Subcutaneous adipose tissue (tissue), 4 donors: ENCODE measurements around the gene DHRSX. TPM values are rescaled to one million over a fixed set of nuclear protein-coding genes. Genes with fewer than 3 reads are reported as not detected.

ENCODE experiments used
- total RNA-seq, 4 donors: library from RNA; depleted of rRNA; stranded (reverse); fragments of >200 nt; gene quantifications; one replicate each; pipeline ENCODE4 v1.1.0, GENCODE V29; 2016
- TF ChIP-seq, protein P1 (sequence below): fragments of 450-650 bp; IDR thresholded peaks from one replicate; pipeline ENCODE4 v1.5.1; 2016; ENCODE audit warnings: low read depth, mild to moderate bottlenecking, control low read depth, antibody characterized with exemption, moderate library complexity

The DHRSX gene
- total RNA-seq, 4 donors from 2014 or later = 17.0 to 34.2 (median 24.5) TPM

- TF ChIP-seq, protein P1, sequence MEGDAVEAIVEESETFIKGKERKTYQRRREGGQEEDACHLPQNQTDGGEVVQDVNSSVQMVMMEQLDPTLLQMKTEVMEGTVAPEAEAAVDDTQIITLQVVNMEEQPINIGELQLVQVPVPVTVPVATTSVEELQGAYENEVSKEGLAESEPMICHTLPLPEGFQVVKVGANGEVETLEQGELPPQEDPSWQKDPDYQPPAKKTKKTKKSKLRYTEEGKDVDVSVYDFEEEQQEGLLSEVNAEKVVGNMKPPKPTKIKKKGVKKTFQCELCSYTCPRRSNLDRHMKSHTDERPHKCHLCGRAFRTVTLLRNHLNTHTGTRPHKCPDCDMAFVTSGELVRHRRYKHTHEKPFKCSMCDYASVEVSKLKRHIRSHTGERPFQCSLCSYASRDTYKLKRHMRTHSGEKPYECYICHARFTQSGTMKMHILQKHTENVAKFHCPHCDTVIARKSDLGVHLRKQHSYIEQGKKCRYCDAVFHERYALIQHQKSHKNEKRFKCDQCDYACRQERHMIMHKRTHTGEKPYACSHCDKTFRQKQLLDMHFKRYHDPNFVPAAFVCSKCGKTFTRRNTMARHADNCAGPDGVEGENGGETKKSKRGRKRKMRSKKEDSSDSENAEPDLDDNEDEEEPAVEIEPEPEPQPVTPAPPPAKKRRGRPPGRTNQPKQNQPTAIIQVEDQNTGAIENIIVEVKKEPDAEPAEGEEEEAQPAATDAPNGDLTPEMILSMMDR = no peak
These were observed 176.6 kb downstream of the DHRSX start for GRCh38 chrX:2324151-2324550.

DNA sequence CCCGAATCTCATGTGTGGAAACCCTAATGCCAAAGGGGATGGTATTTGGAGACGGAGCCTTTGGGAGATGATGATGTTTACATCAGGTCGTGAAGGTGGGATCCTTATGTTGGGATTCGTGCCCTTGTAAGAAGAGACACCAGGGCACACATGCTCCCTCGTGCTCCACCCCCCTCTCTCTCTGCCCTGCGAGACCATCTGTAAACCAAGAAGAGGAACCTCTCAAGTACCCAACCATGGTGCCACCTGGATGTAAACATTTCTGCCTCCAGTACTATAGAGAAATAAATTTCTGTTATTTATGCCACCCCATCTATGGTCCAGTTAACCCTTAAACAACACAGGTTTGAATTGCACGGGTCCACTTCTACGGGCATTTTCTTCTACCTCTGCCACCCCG, 179.4 kb downstream of the DHRSX start:
- TF ChIP-seq, protein P1 = no peak

DNA sequence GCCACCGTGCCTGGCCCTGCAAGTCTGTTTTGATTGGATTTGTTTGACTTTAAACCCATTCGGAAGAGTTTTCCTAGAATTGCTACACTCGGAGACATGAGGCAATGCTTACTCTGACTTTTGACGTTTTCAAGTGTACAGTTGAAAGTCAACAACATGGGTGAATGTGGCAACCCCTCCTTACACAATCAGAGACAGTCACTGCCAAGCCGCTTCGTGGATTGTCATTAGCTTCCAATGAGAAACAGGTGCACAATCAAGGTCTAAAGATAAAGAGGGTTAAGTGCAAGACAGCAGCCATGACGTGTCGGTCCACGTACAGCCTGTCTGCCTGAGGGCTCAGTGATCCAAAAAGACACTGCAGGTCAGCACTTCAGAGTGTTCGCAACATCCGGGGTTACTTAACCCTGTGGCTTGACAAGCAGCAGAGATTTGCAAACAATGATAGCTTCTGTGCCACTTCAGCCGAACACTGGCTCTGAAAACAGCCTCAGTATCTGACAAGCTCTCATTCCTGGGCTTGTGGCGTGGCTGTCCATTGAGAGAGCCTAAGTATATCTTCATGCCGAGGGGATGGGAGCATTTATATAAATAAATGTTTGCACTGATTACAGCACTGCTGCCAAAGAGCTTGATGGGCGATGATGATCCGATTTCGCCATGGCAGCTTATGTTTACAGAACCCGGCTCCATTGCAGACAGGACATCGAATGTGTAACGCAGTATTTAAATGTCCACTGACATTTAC, 180.0 kb downstream of the DHRSX start:
- TF ChIP-seq, protein P1 = no peak

GRCh38 chrX:2320089-2320488, 180.7 kb downstream of the DHRSX start:
- TF ChIP-seq, protein P1 = no peak

DNA sequence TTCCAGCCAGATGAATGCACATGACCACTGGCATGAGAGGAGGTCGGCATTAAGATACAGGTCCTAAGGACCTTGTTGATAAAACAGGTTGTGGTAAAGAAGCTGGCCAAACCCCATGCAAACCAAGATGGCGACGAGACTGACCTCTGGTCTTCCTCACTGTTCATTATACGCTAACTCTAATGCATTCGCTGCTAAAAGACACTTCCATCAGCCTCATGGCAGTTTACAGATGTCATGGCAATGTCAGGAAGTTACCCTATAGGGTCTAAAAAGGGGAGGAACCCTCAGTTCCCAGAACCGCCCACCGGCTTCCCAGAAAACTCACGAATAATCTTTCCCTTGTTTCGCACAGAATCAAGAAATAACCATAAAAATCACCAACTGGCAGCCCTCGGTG, 182.4 kb downstream of the DHRSX start:
- TF ChIP-seq, protein P1 = no peak

DNA sequence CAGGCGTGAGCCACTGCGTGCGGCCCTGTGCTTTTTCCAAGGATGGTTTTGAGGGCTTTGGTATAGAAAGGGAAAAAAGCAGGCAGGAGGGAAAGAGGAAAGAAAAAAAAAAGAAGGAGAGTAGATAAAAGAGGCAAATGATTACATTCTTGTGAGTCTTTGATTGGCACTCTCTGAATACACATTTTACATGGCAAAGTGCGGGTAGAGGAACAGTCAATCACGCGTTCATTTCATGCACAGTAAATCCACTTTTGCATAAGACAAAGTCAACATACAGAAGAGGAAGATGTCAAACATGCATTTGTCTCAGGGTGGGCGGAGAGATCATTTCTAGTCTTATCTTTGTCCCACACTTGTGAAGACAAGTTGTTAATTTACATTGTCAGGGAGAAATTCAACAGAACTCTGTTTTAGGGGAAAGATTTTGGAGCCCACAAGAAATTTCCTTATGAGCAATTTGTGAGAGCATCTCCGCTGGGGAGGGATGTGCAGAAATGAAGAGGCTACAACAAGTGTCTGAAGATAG, 183.2 kb downstream of the DHRSX start:
- TF ChIP-seq, protein P1 = no peak

GRCh38 chrX:2316534-2316933, 184.2 kb downstream of the DHRSX start:
- TF ChIP-seq, protein P1 = no peak
